GM21825 (cell line): ENCODE data around the gene BEGAIN.

Source experiments
- ATAC-seq: cut with Tn5 transposase; IDR thresholded peaks from one replicate; pipeline ENCODE4 v1.9.1; 2021; ENCODE audit warnings: mild to moderate bottlenecking, moderate library complexity; ENCODE audit not compliant: unreplicated experiment

Gene BEGAIN

GRCh38 chr14:100568998-100569733 lies 18.1 kb downstream of the BEGAIN start:
- ATAC-seq: no peak

GRCh38 chr14:100568164-100568997 lies 18.8 kb downstream of the BEGAIN start:
- no peak for ATAC-seq

DNA sequence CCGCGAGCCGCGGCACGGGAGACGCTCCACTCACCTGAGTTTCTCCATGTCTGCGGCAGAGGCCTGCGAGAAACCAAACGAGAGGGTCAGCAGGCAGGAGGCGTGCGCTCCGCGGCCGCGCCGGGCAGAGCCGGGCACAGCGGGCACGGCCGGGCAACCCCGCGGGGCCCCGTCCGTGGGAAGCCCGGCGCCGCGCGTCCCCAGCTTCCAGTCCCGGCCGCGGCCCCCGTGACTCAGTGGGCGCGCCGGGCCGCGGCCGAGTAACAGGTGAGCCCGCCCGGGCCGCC lies 19.4 kb downstream of the BEGAIN start:
- no peak for ATAC-seq

- ATAC-seq: no peak
These were observed 20.0 kb downstream of the BEGAIN start for GRCh38 chr14:100567009-100567876.

DNA sequence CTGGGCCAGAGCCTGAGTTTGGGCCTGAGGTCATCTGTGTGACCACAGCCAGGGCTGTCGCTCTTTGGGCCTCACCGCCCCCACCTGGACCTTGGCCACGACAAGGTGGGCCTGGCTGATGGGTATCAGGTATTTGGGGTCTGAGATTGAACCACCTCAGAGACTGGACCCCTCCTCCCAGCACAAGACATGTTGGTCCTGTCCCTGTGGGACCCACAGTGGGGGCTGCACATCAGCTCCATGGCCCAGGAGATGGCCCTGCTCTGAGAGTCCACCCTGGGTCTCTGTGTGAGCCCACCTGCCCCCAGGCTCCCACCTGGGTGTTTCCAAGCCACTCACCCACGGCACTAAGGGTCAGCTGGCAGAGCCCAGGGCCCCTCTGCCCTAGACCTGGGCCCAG lies 20.6 kb downstream of the BEGAIN start:
- no peak for ATAC-seq

DNA sequence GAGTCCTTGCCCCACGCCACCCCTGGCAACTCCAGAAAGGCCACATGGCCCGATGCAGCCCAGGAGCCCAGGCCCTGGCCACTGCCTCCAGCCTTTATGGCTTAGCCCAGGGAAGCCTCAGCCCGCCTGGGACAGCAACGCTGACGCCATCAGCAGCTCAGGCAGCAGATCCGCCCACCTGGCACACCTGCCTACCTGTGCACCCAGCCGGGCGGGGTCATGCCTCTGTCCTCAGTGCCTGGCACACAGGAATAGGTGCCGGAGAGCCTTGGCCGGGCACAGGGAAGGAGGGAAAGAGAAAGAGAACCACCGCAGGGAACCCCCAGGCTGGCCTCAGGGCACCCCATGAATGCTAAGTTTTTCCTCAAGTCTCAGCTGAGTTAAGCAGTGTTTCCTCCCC lies 21.1 kb downstream of the BEGAIN start:
- ATAC-seq: no peak

- no peak for ATAC-seq
These were observed 21.6 kb downstream of the BEGAIN start for GRCh38 chr14:100565650-100566049.

DNA sequence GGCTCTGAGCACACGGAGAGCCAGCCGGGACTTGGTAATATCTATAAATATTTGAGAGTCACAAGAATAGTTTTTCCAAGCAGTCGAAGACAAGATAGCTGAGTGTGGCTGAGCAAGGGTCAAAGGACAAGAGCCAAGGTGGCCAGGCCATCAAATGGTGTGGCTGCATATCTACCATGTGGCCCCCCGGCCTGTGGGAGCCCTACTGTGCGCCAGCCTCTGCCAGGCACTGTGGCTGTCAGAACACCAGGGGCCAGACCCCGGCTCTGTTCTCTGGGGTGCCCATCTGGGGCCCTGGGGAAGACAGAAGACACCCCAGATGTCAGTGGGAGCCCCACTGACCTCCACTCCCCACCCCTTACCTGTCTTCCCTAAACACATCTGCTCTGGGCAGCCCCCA lies 22.7 kb downstream of the BEGAIN start:
- no peak for ATAC-seq

- ATAC-seq: no peak
These were observed 24.5 kb downstream of the BEGAIN start for GRCh38 chr14:100562751-100563150.

- ATAC-seq: no peak
These were observed 26.2 kb downstream of the BEGAIN start for GRCh38 chr14:100561005-100561404.

DNA sequence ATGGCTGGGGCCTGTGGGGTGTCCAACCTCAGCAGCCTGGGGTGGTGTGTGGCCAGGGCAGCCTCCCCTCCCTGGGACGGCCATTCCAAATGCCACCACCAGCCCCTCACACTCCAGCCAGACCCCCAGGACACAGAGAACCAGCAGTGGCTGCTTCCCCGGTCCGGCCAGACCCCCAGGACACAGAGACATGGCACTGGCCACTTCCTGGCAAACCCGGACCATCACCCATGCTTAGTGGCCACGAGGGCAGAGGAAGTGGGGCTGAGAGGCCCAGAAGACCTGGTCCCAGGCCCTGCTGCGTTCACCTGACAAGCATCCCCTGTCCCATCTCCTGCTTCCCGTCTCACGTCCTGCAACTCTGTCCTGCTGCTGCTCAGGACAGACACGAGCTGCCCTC lies 26.7 kb downstream of the BEGAIN start:
- no peak for ATAC-seq

DNA sequence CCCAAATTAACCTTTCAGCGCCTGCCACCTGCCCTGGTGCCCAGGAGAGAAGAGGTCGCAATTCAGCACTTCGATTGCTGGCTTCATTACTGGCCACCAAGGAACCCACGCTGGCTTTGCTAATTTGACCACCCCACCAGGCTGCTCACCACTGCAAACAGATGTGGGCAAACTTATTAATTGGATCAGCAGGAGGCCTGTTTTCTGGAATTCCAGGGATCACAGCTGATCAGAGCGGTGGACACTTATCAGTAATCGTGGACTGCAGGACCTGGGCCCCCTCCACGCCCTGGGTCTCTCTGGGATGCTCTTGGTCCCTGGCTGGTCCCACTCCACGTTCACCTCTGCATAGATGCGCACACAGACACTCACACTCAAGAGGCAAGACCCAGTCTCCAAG lies 27.8 kb downstream of the BEGAIN start:
- no peak for ATAC-seq

DNA sequence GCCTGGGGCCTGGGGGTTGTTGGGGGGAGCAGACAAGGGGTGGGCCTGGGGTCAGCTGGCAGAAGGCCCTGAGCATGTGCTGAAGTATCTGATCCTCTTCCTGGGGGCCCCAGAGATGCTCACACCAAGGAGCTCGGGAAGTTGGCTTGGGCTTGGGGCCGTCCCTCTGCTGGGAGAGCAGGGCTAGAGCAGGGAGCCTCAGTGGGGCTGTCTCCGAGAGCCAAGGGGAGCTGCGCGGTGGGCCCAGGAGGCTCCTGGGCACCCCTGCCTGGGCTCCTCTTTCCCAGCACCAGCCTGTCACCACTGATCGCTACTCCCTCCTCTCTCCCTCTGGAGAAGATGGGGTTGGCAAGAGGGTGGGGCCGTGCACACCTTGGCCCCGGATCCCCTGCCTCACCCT lies 28.3 kb downstream of the BEGAIN start:
- ATAC-seq: no peak

DNA sequence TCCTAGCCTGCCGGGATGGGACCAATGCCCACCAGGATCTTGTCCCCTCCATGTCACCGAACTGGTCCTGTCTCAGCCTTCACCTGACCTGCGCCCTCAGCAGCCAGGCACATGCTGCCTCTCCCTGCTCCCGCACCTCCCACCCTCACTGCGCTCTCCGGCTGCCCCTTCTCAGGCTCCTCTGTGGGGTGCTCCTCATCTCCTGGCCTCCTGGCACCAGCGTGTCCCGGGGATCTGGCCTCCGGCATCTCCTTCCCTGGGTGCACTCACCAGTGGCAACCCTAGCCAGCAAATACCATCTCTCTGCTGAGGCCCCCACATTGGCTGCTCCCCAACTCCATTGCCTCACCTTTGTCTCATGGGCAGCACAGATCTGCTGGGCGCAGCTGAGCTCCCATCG lies 29.0 kb downstream of the BEGAIN start:
- no peak for ATAC-seq

DNA sequence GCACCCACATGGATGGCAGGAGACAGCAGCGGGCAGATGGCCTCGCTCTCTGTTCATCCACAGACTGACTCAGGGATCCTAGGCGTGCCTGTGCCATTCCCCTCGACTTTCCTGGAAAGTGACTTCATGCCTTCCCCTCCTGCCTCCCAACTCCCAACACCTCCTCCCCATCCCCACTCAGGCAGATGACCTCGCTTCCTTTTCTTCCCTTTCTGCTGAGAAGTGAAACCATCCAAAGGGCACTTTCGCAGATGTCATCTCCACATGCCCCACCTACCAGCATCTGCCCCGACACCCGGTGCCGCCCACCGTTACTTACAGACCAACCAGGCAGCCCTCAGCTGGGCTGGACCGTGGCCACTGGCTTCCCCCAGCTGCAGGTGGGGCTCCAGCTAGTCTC lies 29.6 kb downstream of the BEGAIN start:
- no peak for ATAC-seq

DNA sequence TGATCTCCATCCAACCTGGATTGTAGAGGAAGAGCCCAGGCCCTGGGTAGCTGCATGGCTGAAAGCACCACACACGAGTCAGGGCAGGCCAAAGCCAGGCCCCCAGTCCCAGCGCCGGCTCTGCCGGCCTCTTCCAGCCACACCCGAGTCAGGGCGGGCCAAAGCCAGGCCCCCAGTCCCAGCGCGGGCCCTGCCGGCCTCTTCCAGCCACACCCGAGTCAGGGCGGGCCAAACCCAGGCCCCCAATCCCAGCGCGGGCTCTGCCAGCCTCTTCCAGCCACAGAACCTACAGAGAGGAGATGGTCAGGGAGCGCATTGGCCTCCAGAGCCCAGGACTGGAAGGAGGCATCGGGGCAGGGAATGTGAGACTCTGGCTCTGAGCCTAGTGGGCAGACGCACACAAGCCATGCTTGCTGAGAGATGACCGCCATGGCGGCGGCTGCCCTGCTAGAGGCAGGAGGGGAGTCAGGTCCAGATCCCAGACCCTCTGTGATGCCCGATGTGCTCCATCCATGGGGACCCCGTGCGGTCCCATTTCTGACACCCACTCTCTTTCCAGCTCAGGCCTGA lies 30.2 kb downstream of the BEGAIN start:
- no peak for ATAC-seq

DNA sequence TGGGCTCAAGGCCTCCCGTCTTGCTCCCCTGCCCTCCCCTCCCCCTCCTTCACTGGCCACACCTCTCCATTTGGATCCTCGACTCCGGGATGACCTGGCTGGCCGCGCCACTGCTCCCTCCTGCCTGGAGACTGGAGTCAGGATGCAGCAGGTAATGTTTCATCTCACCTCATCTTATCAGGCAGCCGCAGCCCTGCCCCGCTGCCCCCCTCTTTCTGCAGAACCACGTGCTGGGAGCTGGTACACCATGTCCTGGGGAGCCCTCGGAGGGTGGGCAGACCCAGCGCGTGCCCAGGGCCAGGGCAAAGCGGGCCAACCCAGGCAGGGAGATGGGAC lies 31.1 kb downstream of the BEGAIN start:
- no peak for ATAC-seq

DNA sequence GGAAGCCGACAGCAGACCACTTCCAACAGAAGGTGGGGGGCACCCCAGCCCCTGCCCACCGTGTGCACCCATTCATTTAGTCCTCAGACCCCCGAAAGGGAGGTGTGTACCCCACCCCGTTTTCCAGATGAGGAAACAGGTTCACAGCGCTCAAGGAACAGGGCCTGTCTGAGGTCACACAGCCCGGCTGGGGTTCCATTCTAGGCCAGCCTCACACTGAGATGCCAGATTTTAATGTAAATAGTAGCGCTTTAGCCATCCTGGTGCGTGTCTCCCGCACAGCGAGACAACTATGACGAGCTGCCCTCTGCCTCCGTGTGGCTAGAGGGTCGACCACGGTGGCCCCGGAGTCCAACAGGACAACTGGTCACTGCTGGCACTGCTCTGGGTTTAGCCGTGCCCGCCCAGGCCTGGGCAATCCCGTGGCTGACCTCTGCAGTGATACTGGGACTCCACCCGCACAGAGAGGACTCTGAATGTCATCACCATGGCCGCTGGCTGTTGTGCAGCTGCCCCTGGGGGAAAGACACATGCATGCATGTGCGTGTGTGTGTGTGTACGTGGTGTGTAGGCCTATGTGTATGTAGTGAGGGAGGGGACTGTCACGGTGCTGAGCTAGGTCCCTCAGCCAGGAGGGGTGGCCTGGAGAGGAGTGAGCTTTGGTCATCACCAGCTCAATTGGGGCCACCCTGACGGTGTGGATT lies 31.6 kb downstream of the BEGAIN start:
- no peak for ATAC-seq

DNA sequence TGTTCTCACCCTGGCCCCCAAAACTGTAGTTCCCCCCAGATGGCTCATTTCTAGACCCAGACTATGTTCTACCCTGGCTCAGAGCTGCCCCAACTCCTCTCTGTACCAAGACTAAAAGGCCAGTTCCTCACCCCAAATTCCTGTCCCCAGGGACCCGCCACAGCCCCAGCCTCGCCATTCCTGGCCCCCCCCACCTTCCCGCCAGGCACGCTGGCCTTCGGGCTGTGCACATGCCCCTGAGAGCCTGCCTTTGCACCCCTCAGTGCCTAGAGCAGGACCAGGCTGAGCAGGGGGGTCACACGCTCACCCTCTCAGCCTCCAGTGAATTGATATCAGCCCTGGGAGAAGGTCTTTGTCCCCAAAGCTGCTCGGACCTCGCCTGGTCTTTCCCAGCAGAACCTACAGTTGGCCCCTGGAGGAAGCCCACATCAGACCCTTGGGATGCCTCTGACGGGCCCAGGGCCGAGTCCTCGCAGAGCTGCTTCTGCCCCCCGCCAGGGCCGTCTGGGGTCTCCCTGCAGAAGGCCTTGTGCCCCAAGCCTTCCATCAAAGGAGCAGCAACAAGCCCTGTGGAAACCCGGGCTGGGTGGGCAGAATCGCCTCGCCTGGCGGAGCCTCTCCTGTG lies 32.4 kb downstream of the BEGAIN start:
- ATAC-seq: no peak

GRCh38 chr14:100554082-100554677 lies 33.0 kb downstream of the BEGAIN start:
- ATAC-seq: no peak
